ENCODE results near the gene KISS1.

DNA sequence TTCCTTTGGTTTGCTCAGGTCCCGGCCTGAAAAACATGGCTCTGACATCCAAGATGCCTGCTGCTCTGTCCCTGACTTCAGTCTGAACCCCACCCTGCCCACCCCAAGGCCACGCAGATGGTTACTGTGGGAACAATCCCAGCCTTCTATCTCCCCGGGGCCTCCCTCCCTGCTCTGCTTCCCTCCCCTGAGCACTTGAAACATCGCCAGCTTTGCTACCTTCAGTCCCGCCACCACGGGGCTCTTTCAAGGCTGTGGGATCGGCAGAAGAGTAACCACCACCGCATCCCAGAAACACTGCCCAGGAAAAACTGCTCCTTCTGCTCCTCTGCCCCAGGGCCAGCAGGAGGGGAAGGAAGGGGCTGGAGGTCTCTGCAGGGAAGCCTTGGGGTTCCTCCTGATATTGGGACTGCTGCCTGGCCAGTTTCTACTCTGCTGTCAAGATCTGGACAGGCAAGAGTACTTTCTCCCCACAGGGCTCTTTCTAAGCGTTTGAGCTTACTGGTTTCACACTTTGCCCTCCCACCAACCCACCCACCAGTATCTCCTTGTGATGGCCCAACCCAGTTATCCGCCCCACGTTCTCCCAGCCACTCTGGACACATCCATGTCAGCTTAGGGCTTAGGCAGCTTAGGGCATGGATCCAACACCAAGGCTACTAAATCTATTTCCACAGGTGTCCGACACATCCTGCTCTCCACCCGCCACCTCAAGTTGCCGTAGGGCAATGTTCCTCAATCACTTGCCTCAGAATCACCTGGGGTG lies 52.8 kb downstream of the KISS1 start:
- TF ChIP-seq POLR2A (IDR thresholded peaks at IDR 0.05; ENCODE audit: extremely low read depth, insufficient read length) (no peak), MYC (IDR thresholded peaks at IDR 0.05; ENCODE audit: low read depth, low read length) (no peak)
- TF ChIP-seq, protein P1, sequence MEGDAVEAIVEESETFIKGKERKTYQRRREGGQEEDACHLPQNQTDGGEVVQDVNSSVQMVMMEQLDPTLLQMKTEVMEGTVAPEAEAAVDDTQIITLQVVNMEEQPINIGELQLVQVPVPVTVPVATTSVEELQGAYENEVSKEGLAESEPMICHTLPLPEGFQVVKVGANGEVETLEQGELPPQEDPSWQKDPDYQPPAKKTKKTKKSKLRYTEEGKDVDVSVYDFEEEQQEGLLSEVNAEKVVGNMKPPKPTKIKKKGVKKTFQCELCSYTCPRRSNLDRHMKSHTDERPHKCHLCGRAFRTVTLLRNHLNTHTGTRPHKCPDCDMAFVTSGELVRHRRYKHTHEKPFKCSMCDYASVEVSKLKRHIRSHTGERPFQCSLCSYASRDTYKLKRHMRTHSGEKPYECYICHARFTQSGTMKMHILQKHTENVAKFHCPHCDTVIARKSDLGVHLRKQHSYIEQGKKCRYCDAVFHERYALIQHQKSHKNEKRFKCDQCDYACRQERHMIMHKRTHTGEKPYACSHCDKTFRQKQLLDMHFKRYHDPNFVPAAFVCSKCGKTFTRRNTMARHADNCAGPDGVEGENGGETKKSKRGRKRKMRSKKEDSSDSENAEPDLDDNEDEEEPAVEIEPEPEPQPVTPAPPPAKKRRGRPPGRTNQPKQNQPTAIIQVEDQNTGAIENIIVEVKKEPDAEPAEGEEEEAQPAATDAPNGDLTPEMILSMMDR (IDR thresholded peaks at IDR 0.05; ENCODE audit: low read depth, low read length), result no peak
- TF ChIP-seq, protein P2, sequence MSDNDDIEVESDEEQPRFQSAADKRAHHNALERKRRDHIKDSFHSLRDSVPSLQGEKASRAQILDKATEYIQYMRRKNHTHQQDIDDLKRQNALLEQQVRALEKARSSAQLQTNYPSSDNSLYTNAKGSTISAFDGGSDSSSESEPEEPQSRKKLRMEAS (IDR thresholded peaks at IDR 0.05; ENCODE audit: low read depth, low read length), result no peak
